Adrenal gland (tissue), 5 donors: ENCODE results near the gene WDR45B.

Experiments
- POLR2A ChIP-seq, 2 donors: fragments of 450-650 bp; IDR thresholded peaks; one replicate each; pipeline ENCODE4 v1.6.1; 2017; ENCODE audit warnings: antibody characterized with exemption in 2 of 2, mild to moderate bottlenecking in 2 of 2, moderate library complexity in 1 of 2
- TF ChIP-seq, protein P1 (sequence below), 6 experiments: fragments of 450-650 bp in 4 of 6; fragments of 200-600 bp in 2 of 6; sonication (generic) in 1 of 6; IDR thresholded peaks; 1 replicate in 5 of 6; 2 replicates in 1 of 6; pipeline versions ENCODE4 v1.5.1 to v1.8.0; 2016 to 2021; ENCODE audit warnings: antibody characterized with exemption in 6 of 6, mild to moderate bottlenecking in 2 of 6, moderate library complexity in 1 of 6
- donor health status: DM: no; HTN: no; CAD: no.

DNA sequence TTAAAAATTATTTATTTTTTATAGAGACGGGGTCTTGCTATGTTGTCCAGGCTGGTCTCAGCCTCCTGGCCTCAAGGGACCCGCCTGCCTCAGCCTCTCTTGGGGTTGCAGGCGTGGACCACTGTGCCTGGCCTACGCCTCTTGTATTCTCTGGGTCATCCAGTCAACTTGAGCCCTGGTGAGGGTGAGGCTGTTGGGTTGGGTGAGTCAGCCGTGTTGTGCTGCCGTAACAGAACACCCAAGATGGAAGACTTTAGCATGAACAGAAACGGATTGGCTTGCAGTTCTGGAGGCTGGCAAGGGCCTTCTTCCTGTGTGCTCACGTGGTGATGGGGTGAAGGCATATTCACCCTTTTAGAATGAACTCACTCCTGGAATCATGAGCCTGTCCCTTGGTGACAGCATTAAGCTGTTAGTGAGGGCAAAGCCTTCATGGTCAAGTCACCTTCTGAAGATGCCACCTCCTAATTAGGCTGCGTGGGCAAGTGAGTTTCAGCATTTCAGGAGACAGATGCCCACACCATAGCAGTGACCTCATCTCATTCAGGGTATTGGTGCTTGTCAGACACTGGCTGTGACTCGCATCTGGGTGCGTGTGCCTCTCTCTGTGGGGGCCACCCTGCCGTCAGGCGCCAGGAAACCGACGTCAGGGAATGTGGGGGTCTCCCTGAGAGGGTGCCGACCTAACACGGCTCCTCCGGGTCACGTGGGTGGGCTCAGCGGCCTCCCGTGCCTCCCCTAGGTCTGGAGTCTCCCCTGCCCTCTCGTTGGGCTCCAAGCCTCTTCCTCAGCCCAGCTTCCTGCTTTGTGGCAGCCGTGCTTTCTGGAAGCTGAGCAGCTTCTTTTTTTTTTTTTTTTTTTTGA lies 49.8 kb downstream of the WDR45B start:
- TF ChIP-seq, protein P1, sequence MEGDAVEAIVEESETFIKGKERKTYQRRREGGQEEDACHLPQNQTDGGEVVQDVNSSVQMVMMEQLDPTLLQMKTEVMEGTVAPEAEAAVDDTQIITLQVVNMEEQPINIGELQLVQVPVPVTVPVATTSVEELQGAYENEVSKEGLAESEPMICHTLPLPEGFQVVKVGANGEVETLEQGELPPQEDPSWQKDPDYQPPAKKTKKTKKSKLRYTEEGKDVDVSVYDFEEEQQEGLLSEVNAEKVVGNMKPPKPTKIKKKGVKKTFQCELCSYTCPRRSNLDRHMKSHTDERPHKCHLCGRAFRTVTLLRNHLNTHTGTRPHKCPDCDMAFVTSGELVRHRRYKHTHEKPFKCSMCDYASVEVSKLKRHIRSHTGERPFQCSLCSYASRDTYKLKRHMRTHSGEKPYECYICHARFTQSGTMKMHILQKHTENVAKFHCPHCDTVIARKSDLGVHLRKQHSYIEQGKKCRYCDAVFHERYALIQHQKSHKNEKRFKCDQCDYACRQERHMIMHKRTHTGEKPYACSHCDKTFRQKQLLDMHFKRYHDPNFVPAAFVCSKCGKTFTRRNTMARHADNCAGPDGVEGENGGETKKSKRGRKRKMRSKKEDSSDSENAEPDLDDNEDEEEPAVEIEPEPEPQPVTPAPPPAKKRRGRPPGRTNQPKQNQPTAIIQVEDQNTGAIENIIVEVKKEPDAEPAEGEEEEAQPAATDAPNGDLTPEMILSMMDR (IDR thresholded peaks at IDR 0.05): no peak
- no peak for TF ChIP-seq POLR2A (IDR thresholded peaks at IDR 0.05)
